Caco-2 (cell line): ENCODE results near the gene TFDP2. TPM values are rescaled to one million over a fixed set of nuclear protein-coding genes. Genes with fewer than 3 reads are reported as not detected.

ENCODE experiments used
- BruUV-seq: library from RNA; stranded (reverse); fragments of 400-500 nt; replicated peaks from 2 replicates; lab custom pipeline; 2021; lab: Mats Ljungman, UMichigan
- CTCF ChIA-PET: fragments of 300-600 bp; sonication (Branson Sonifier 250); formaldehyde crosslinking; loops from one replicate; lab custom pipeline; 2022; ENCODE audit warnings: antibody characterized with exemption; lab: Charles Lee
- POLR2A ChIA-PET: fragments of 300-600 bp; sonication (Branson Sonifier 250); formaldehyde crosslinking; loops from one replicate; lab custom pipeline; 2022; ENCODE audit warnings: antibody characterized with exemption; lab: Charles Lee
- DNase-seq, 2 experiments: peaks; one replicate each; pipeline versions ENCODE4 v3.0.0 to v3.0.0-alpha.2; 2020 to 2022
- H3K27me3 ChIP-seq: replicated peaks from 2 replicates; pipeline ENCODE4 v1.6.0; 2011; ENCODE audit warnings: low read length; ENCODE audit not compliant: control insufficient read depth, insufficient read depth
- H3K36me3 ChIP-seq: 2 replicates; pipeline ENCODE4 v1.5.1; 2011; ENCODE audit warnings: low read length; ENCODE audit not compliant: control insufficient read depth, insufficient read depth
- H3K4me1 ChIP-seq: fragments of 250-450 bp; sonication (Bioruptor Pico); 2 replicates; pipeline ENCODE4 v1.5.1; 2020; ENCODE audit warnings: mild to moderate bottlenecking
- H3K4me3 ChIP-seq: 2 replicates; pipeline ENCODE4 v1.5.1; 2011; ENCODE audit warnings: low read depth, mild to moderate bottlenecking, control low read depth, low read length
- H3K9me3 ChIP-seq: fragments of 250-450 bp; sonication (Bioruptor Pico); 2 replicates; pipeline ENCODE4 v1.5.1; 2020; ENCODE audit warnings: mild to moderate bottlenecking, moderate library complexity
- H3K27ac Mint-ChIP-seq: one replicate; pipeline ENCODE4 v1.8.0; 2022; ENCODE audit warnings: mixed read lengths; ENCODE audit not compliant: unreplicated experiment
- H3K27me3 Mint-ChIP-seq: one replicate; pipeline ENCODE4 v1.8.0; 2022; ENCODE audit warnings: mixed read lengths; ENCODE audit not compliant: insufficient read depth, unreplicated experiment
- H3K36me3 Mint-ChIP-seq: one replicate; pipeline ENCODE4 v1.8.0; 2022; ENCODE audit warnings: mild to moderate bottlenecking, mixed read lengths; ENCODE audit not compliant: insufficient read depth, unreplicated experiment
- H3K4me1 Mint-ChIP-seq: one replicate; pipeline ENCODE4 v1.8.0; 2022; ENCODE audit warnings: low read depth, mixed read lengths; ENCODE audit not compliant: unreplicated experiment
- H3K4me3 Mint-ChIP-seq: one replicate; pipeline ENCODE4 v1.8.0; 2022; ENCODE audit warnings: mild to moderate bottlenecking, moderate library complexity, mixed read lengths; ENCODE audit not compliant: unreplicated experiment
- H3K9me3 Mint-ChIP-seq: one replicate; pipeline ENCODE4 v1.8.0; 2022; ENCODE audit warnings: mixed read lengths; ENCODE audit not compliant: unreplicated experiment
- CTCF ChIP-seq, 2 experiments: fragments of 200-600 bp in 1 of 2; IDR thresholded peaks; 1 replicate in 1 of 2; 2 replicates in 1 of 2; pipeline versions ENCODE4 v1.5.1 to v1.8.0; 2011 to 2022; ENCODE audit warnings: antibody characterized with exemption in 1 of 2, control low read depth in 1 of 2, inconsistent platforms in 1 of 2, low read depth in 1 of 2, low read length in 1 of 2, mild to moderate bottlenecking in 1 of 2, moderate library complexity in 1 of 2; ENCODE audit not compliant: insufficient read depth in 1 of 2, severe bottlenecking in 1 of 2, unreplicated experiment in 1 of 2
- intact Hi-C: fragments of 100-400 bp; cut with micrococcal nuclease; formaldehyde crosslinking; loops from one replicate; pipeline ENCODE4 v1.10.0; 2022; ENCODE audit not compliant: unreplicated experiment
- total RNA-seq: library from RNA; stranded (reverse); gene quantifications from 2 replicates; pipeline ENCODE4 v1.2.3, GENCODE V29; 2022

TFDP2 gene
- total RNA-seq, 1 experiment from 2014 or later, result 38.6 TPM

DNA sequence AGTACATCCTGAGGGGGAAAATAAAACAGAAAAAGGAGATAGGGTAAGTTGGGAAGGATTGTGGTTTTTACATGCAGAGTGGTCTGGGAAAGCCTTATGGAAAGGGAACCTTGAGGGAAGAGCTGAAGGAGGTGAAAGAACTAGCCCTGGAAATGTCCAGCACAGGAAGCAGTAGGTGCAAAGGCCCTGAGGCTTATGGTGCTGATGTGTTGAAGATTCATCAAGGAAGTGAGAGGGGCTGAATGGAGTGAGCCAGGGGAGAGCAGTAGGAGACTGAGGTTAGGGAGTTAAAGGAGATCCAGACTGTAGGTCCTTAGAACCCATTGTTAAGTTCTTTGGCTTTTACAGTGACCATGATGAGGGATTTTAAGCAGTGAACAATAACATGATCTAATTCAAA, 239.9 kb downstream of the TFDP2 start:
- H3K27ac Mint-ChIP-seq, result peak overlapping the region; percentile 20
- peaks cover 11% of the 10 kb centered on the region for H3K9me3 Mint-ChIP-seq
- H3K36me3 Mint-ChIP-seq, result peaks cover 79% of the 10 kb centered on the region
- H3K9me3 ChIP-seq, result no peaks in the 10 kb centered on the region
- no peaks in the 10 kb centered on the region for H3K27me3 ChIP-seq
- H3K4me3 ChIP-seq, result no peak overlapping the region
- no peaks in the 10 kb centered on the region for H3K4me1 Mint-ChIP-seq
- DNase-seq, result no peak
- no peaks in the 10 kb centered on the region for H3K27me3 Mint-ChIP-seq
- intact Hi-C loops, result no loop called here
- TF ChIP-seq CTCF (IDR thresholded peaks at IDR 0.05; ENCODE audit: insufficient read depth in 1 of 2, low read depth in 1 of 2, low read length in 1 of 2, severe bottlenecking in 1 of 2, unreplicated experiment in 1 of 2), result no peak
- H3K4me3 Mint-ChIP-seq, result no peak overlapping the region
- ChIA-PET POLR2A (interaction anchor here (0.6 kb wide), 1 partner anchor 40 kb away, joined by 6 read pairs; no protein-coding TSS in a partner anchor), CTCF (no interaction called here)
- H3K4me1 ChIP-seq, result no peaks in the 10 kb centered on the region
- peaks cover 1% of the 10 kb centered on the region; the same call in 1 of the 2 replicates for H3K36me3 ChIP-seq
- TSS peak; percentile 3 for BruUV-seq

DNA sequence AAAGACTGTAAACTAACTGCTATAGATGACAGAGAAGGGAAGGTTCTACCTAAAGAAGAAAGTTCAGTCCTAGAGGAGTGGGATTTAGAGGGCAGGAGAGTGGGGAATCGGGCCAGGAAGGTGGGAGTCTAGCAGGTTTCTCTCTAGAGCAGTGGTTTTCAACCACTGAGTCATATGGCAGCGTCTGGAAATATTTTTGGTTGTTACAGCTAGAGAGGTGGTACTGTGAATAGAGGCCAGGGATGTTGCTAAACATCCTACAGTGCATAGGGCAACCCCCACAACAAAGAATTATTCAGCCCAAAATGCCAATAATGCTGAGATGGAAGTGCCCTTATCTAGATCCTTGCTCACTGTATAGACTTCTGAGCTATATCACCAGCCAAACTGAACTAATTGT, 244.2 kb downstream of the TFDP2 start:
- CTCF ChIA-PET, result no interaction called here
- peaks cover 53% of the 10 kb centered on the region for H3K36me3 Mint-ChIP-seq
- no peak overlapping the region for H3K4me3 Mint-ChIP-seq
- no peaks in the 10 kb centered on the region for H3K4me1 Mint-ChIP-seq
- POLR2A ChIA-PET, result no interaction called here
- Histone ChIP-seq H3K36me3 (no peaks in the 10 kb centered on the region; the same call in 1 of the 2 replicates), H3K4me1 (no peaks in the 10 kb centered on the region), H3K4me3 (no peak overlapping the region), H3K9me3 (peaks cover 3% of the 10 kb centered on the region; the same call in 1 of the 2 replicates), H3K27me3 (no peaks in the 10 kb centered on the region)
- no peaks in the 10 kb centered on the region for H3K9me3 Mint-ChIP-seq
- intact Hi-C loops, result no loop called here
- TF ChIP-seq CTCF (IDR thresholded peaks at IDR 0.05; ENCODE audit: insufficient read depth in 1 of 2, low read depth in 1 of 2, low read length in 1 of 2, severe bottlenecking in 1 of 2, unreplicated experiment in 1 of 2), result no peak
- H3K27ac Mint-ChIP-seq, result no peak overlapping the region
- no peak for DNase-seq
- no peaks in the 10 kb centered on the region for H3K27me3 Mint-ChIP-seq
- no TSS peak for BruUV-seq

DNA sequence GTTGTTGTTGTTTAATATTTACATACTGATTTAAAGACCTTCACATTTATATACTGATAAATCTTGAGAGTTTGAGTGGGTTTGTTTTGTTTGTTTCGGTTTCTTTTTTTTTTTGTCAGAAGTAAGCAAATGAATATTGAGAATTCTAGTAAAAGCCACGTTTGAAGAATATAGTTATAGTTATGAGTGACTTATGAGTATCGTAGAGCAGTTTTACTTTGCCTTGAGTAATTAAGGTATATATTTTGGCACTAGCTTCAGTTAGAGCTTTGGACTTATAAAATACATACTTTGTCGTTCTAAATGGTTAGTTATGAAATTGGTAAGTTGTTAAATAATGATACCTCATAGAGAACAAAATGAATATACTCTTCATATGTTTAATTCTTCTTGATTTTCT, 245.1 kb downstream of the TFDP2 start:
- Histone ChIP-seq H3K4me3 (no peak overlapping the region), H3K27me3 (no peaks in the 10 kb centered on the region), H3K9me3 (peaks cover 12% of the 10 kb centered on the region; the same call in 1 of the 2 replicates), H3K4me1 (no peaks in the 10 kb centered on the region), H3K36me3 (peaks cover 2% of the 10 kb centered on the region; the same call in 1 of the 2 replicates)
- DNase-seq, result no peak
- Mint-ChIP-seq H3K36me3 (peaks cover 51% of the 10 kb centered on the region), H3K27me3 (no peaks in the 10 kb centered on the region), H3K9me3 (peaks cover under 1% of the 10 kb centered on the region), H3K27ac (no peak overlapping the region), H3K4me3 (no peak overlapping the region), H3K4me1 (no peaks in the 10 kb centered on the region)
- TF ChIP-seq CTCF (IDR thresholded peaks at IDR 0.05; ENCODE audit: insufficient read depth in 1 of 2, low read depth in 1 of 2, low read length in 1 of 2, severe bottlenecking in 1 of 2, unreplicated experiment in 1 of 2), result no peak
- BruUV-seq, result no TSS peak
- intact Hi-C loops, result no loop called here
- ChIA-PET POLR2A (no interaction called here), CTCF (no interaction called here)
